Frontal cortex (tissue), 4 donors: Measurements from ENCODE around the gene ERC1. TPM values are rescaled to one million over a fixed set of nuclear protein-coding genes. Genes with fewer than 3 reads are reported as not detected.
"Not testable (repeated sequence)": the region's sequence is repeated elsewhere in the genome, so short reads cannot be mapped to it uniquely, and the experiment has no call there.

ENCODE experiments used
- DNase-seq, 2 donors: peaks; one replicate each; pipeline ENCODE4 v3.0.0; 2012; ENCODE audit warnings: low spot score in 2 of 2
- FAIRE-seq: peaks from 2 replicates; lab custom pipeline; 2012; peaks lifted over from hg19 to GRCh38; lab: Jason Lieb, UNC
- total RNA-seq: library from RNA; depleted of rRNA; stranded (reverse); fragments of >200 nt; gene quantifications from one replicate; pipeline ENCODE4 v1.2.3, GENCODE V29; 2014
- donor health status: control.
- donor health status: control.
- donor health status: control.

The ERC1 gene
- total RNA-seq, 1 donor from 2014 or later: 128 TPM

GRCh38 chr12:1173781-1174617 lies 183.0 kb downstream of the ERC1 start:
- FAIRE-seq (no peak), DNase-seq (no peak)

GRCh38 chr12:1174659-1175058 lies 183.6 kb downstream of the ERC1 start:
- no peak for FAIRE-seq

GRCh38 chr12:1176191-1176590 lies 185.2 kb downstream of the ERC1 start:
- FAIRE-seq (no peak), DNase-seq (no peak)

More at GRCh38 chr12:1174659-1175058, 183.6 kb downstream of the ERC1 start:
- DNase-seq: no peak

GRCh38 chr12:1179128-1179527 lies 188.1 kb downstream of the ERC1 start:
- FAIRE-seq (no peak), DNase-seq (no peak)

- DNase-seq (no peak), FAIRE-seq (no peak)
These were observed 191.0 kb downstream of the ERC1 start for GRCh38 chr12:1182069-1182468.

GRCh38 chr12:1184402-1184801 lies 193.4 kb downstream of the ERC1 start:
- no peak for DNase-seq

GRCh38 chr12:1185460-1186182 lies 194.6 kb downstream of the ERC1 start:
- DNase-seq: no peak
- no peak for FAIRE-seq

More at GRCh38 chr12:1184402-1184801, 193.4 kb downstream of the ERC1 start:
- FAIRE-seq: no peak

GRCh38 chr12:1186298-1186697 lies 195.3 kb downstream of the ERC1 start:
- no peak for FAIRE-seq
- no peak for DNase-seq

- no peak for DNase-seq
- FAIRE-seq: no peak
These were observed 197.0 kb downstream of the ERC1 start for GRCh38 chr12:1188016-1188415.

- FAIRE-seq (no peak), DNase-seq (no peak)
These were observed 198.1 kb downstream of the ERC1 start for GRCh38 chr12:1189163-1189562.

GRCh38 chr12:1195513-1195912 lies 204.5 kb downstream of the ERC1 start:
- no peak for FAIRE-seq

GRCh38 chr12:1197264-1198018 lies 206.4 kb downstream of the ERC1 start:
- FAIRE-seq: no peak

More at GRCh38 chr12:1195513-1195912, 204.5 kb downstream of the ERC1 start:
- DNase-seq: no peak

GRCh38 chr12:1198854-1199253 lies 207.8 kb downstream of the ERC1 start:
- FAIRE-seq, DNase-seq: not testable (repeated sequence)

More at GRCh38 chr12:1197264-1198018, 206.4 kb downstream of the ERC1 start:
- no peak for DNase-seq

- DNase-seq: no peak
- no peak for FAIRE-seq
These were observed 208.7 kb downstream of the ERC1 start for GRCh38 chr12:1199700-1200099.

GRCh38 chr12:1201030-1201429 lies 210.0 kb downstream of the ERC1 start:
- FAIRE-seq: peak; percentile 28

GRCh38 chr12:1201886-1202285 lies 210.9 kb downstream of the ERC1 start:
- no peak for FAIRE-seq
- no peak for DNase-seq

More at GRCh38 chr12:1201030-1201429, 210.0 kb downstream of the ERC1 start:
- no peak for DNase-seq

GRCh38 chr12:1203735-1204019 lies 212.7 kb downstream of the ERC1 start:
- DNase-seq (no peak), FAIRE-seq (no peak)

- FAIRE-seq (no peak), DNase-seq (no peak)
These were observed 213.6 kb downstream of the ERC1 start for GRCh38 chr12:1204581-1205121.

- no peak for FAIRE-seq
- DNase-seq: no peak
These were observed 214.6 kb downstream of the ERC1 start for GRCh38 chr12:1205512-1206060.
